Upper lobe of right lung (tissue), 1 donor: ENCODE measurements around the gene KRTAP1-1. TPM values are rescaled to one million over a fixed set of nuclear protein-coding genes. Genes with fewer than 3 reads are reported as not detected.
"Not testable (repeated sequence)": the region's sequence is repeated elsewhere in the genome, so short reads cannot be mapped to it uniquely, and the experiment has no call there.

Experiments used
- ATAC-seq: fragments of 200-7000 bp; cut with Tn5 transposase; one replicate; pipeline ENCODE4 v1.9.1; 2020; ENCODE audit warnings: mild to moderate bottlenecking, moderate library complexity
- DNase-seq: peaks from one replicate; pipeline ENCODE4 v3.0.0-alpha.2; 2020
- H3K27ac ChIP-seq: fragments of 200-600 bp; one replicate; pipeline ENCODE4 v1.8.0; 2022
- H3K27me3 ChIP-seq: fragments of 200-600 bp; one replicate; pipeline ENCODE4 v1.8.0; 2022; ENCODE audit warnings: mild to moderate bottlenecking
- H3K36me3 ChIP-seq: fragments of 200-600 bp; one replicate; pipeline ENCODE4 v1.8.0; 2022
- H3K4me1 ChIP-seq: fragments of 200-600 bp; one replicate; pipeline ENCODE4 v1.8.0; 2022
- H3K4me3 ChIP-seq: fragments of 200-600 bp; one replicate; pipeline ENCODE4 v1.8.0; 2022; ENCODE audit warnings: mild to moderate bottlenecking
- H3K9me3 ChIP-seq: fragments of 200-600 bp; one replicate; pipeline ENCODE4 v1.8.0; 2022
- CTCF ChIP-seq: fragments of 200-600 bp; IDR thresholded peaks from one replicate; pipeline ENCODE4 v1.8.0; 2022; ENCODE audit warnings: antibody characterized with exemption
- intact Hi-C: fragments of 100-400 bp; cut with DNase I; formaldehyde crosslinking; loops from one replicate; pipeline ENCODE4 v1.11.0; 2022
- total RNA-seq: library from RNA; stranded (reverse); fragmentation: NEBNext Ultra II Directional; extraction: Animal tissue kit (Norgen Biotek cat#: 25700); gene quantifications from one replicate; pipeline ENCODE4 v1.2.1, GENCODE V29; 2021
- donor health status: DM: no; HTN: yes; CAD: no; lungs with severe emphysema.

Gene KRTAP1-1
- total RNA-seq, 1 donor from 2014 or later: not detected

GRCh38 chr17:41008811-41009210 lies 32.4 kb downstream of the KRTAP1-1 start, which contains the start of gene KRTAP3-1:
Gene KRTAP3-1 (minus strand): TSS chr17:41009128. CDS start chr17:41009074, 54 bp downstream.
- DNase-seq: peak; percentile 49
- no peak for ATAC-seq
- no peaks in the 10 kb centered on the region for H3K9me3 ChIP-seq
- H3K27ac ChIP-seq: no peak within 1 kb of the TSS
- no peaks in the 10 kb centered on the region for H3K4me1 ChIP-seq
- no peaks in the 10 kb centered on the region for H3K27me3 ChIP-seq
- intact Hi-C loops: no loop called here
- H3K36me3 ChIP-seq: no peaks in the 10 kb centered on the region
- no peak within 1 kb of the TSS for H3K4me3 ChIP-seq
- TF ChIP-seq CTCF: no peak

- no peak for TF ChIP-seq CTCF
- intact Hi-C loops: no loop called here
- no peaks in the 10 kb centered on the region for H3K4me1 ChIP-seq
- H3K27ac ChIP-seq: no peak overlapping the region
- ATAC-seq (no peak), DNase-seq (no peak)
- H3K36me3 ChIP-seq: no peaks in the 10 kb centered on the region
- no peaks in the 10 kb centered on the region for H3K9me3 ChIP-seq
- no peak overlapping the region for H3K4me3 ChIP-seq
- H3K27me3 ChIP-seq: no peaks in the 10 kb centered on the region
These were observed 36.9 kb downstream of the KRTAP1-1 start for GRCh38 chr17:41004397-41004796.

- intact Hi-C loops: no loop called here
- no peaks in the 10 kb centered on the region for H3K4me1 ChIP-seq
- no peak overlapping the region for H3K4me3 ChIP-seq
- H3K9me3 ChIP-seq: no peaks in the 10 kb centered on the region
- no peak overlapping the region for H3K27ac ChIP-seq
- DNase-seq (no peak), ATAC-seq (no peak)
- no peaks in the 10 kb centered on the region for H3K36me3 ChIP-seq
- TF ChIP-seq CTCF: no peak
- no peaks in the 10 kb centered on the region for H3K27me3 ChIP-seq
These were observed 37.3 kb downstream of the KRTAP1-1 start for GRCh38 chr17:41003926-41004325.

- intact Hi-C loops: no loop called here
- no peaks in the 10 kb centered on the region for H3K4me1 ChIP-seq
- no peak overlapping the region for H3K4me3 ChIP-seq
- H3K27ac ChIP-seq: no peak overlapping the region
- no peak for DNase-seq
- no peaks in the 10 kb centered on the region for H3K36me3 ChIP-seq
- TF ChIP-seq CTCF: no peak
- H3K9me3 ChIP-seq: no peaks in the 10 kb centered on the region
- H3K27me3 ChIP-seq: no peaks in the 10 kb centered on the region
- ATAC-seq: no peak
These were observed 38.4 kb downstream of the KRTAP1-1 start for GRCh38 chr17:41002814-41003213.

GRCh38 chr17:41001795-41002194 lies 39.5 kb downstream of the KRTAP1-1 start:
- no peak overlapping the region for H3K27ac ChIP-seq
- no peak for TF ChIP-seq CTCF
- DNase-seq (no peak), ATAC-seq (no peak)
- intact Hi-C loops: no loop called here
- no peaks in the 10 kb centered on the region for H3K4me1 ChIP-seq
- H3K36me3 ChIP-seq: no peaks in the 10 kb centered on the region
- no peak overlapping the region for H3K4me3 ChIP-seq
- no peaks in the 10 kb centered on the region for H3K27me3 ChIP-seq
- no peaks in the 10 kb centered on the region for H3K9me3 ChIP-seq

- H3K4me3 ChIP-seq, H3K27me3 ChIP-seq, H3K27ac ChIP-seq, H3K4me1 ChIP-seq, DNase-seq, H3K36me3 ChIP-seq, H3K9me3 ChIP-seq, intact Hi-C loops: not testable (repeated sequence)
- ATAC-seq: peak; percentile 19
These were observed 41.7 kb downstream of the KRTAP1-1 start, which contains the start of gene KRTAP3-2 for GRCh38 chr17:40999563-40999962. Gene KRTAP3-2 (minus strand): TSS chr17:40999906. CDS start chr17:40999853, 53 bp downstream.
